Lower leg skin (tissue), 4 donors: ENCODE results near the gene HAGH. TPM values are rescaled to one million over a fixed set of nuclear protein-coding genes. Genes with fewer than 3 reads are reported as not detected.

Experiments used
- DNase-seq, 2 donors: peaks; one replicate each; pipeline ENCODE4 v3.0.0-alpha.2; 2019; ENCODE audit warnings: low spot score in 2 of 2
- H3K4me3 ChIP-seq: fragments of 200-600 bp; sonication (generic); 2 replicates; pipeline ENCODE4 v1.5.1; 2017; ENCODE audit warnings: mild to moderate bottlenecking, low read depth; ENCODE audit not compliant: poor library complexity, severe bottlenecking
- CTCF ChIP-seq, 3 donors: fragments of 450-650 bp; IDR thresholded peaks; one replicate each; pipeline ENCODE4 v1.5.1; 2016; ENCODE audit warnings: antibody characterized with exemption in 3 of 3, mild to moderate bottlenecking in 3 of 3, moderate library complexity in 2 of 3
- POLR2A ChIP-seq, 2 donors: fragments of 450-650 bp; IDR thresholded peaks; one replicate each; pipeline ENCODE4 v1.6.1; 2016 to 2017; ENCODE audit warnings: antibody characterized with exemption in 2 of 2, mild to moderate bottlenecking in 1 of 2, moderate library complexity in 1 of 2
- WGBS, 2 donors: methylation state at CpG; one replicate each; pipeline ENCODE4 v1.1.5; 2018; 5-methylcytosine and 5-hydroxymethylcytosine counted together
- intact Hi-C: fragments of 100-400 bp; cut with DNase I; formaldehyde crosslinking; loops from one replicate; pipeline ENCODE4 v1.15.0; 2023; ENCODE audit warnings: low total_unique reads
- total RNA-seq, 4 donors: library from RNA; depleted of rRNA; stranded (reverse); fragments of >200 nt; gene quantifications; one replicate each; pipeline ENCODE4 v1.1.0, GENCODE V29; 2016

HAGH gene
- total RNA-seq, 4 donors from 2014 or later: 57.8 to 104 (median 89.0) TPM

- TF ChIP-seq POLR2A (IDR thresholded peaks at IDR 0.05) (no peak), CTCF (IDR thresholded peaks at IDR 0.05) (no peak)
- 87 to 89% methylated on average over 29 to 38 of the region's 51 CpGs for WGBS, 2 donors
- intact Hi-C loops: no loop called here
- no peak overlapping the region for H3K4me3 ChIP-seq
- peak in 1 of 2 donors; percentile 80 for DNase-seq
Measured at GRCh38 chr16:1786242-1787055, 40.2 kb downstream of the HAGH start.

GRCh38 chr16:1785846-1786170 is 40.8 kb downstream of the HAGH start:
- H3K4me3 ChIP-seq: no peak overlapping the region
- no peak for TF ChIP-seq CTCF (IDR thresholded peaks at IDR 0.05)
- no peak for TF ChIP-seq POLR2A (IDR thresholded peaks at IDR 0.05)
- intact Hi-C loops: no loop called here
- WGBS, 2 donors: 90 to 93% methylated on average over 12 to 14 of the region's 14 CpGs
- DNase-seq: no peak

GRCh38 chr16:1784977-1785845 is 41.4 kb downstream of the HAGH start:
- intact Hi-C loops: no loop called here
- DNase-seq: no peak
- 79 to 84% methylated on average over 26 of the region's 26 CpGs for WGBS, 2 donors

GRCh38 chr16:1782408-1783264 is 44.0 kb downstream of the HAGH start, which contains the start of the genes NUBP2 and SPSB3:
Gene NUBP2 (plus strand): TSS chr16:1782960. CDS start chr16:1783021, 61 bp downstream.
Gene SPSB3 (minus strand): TSS chr16:1782571. CDS start chr16:1781483, 1,088 bp downstream.
- 0 to 1% methylated on average over 40 to 96 of the region's 102 CpGs for WGBS, 2 donors
- DNase-seq: peak; percentile 100
- intact Hi-C loops: no loop called here
- peak within 1 kb of the TSS; percentile 86 for H3K4me3 ChIP-seq
- TF ChIP-seq CTCF (IDR thresholded peaks at IDR 0.05): no peak
- TF ChIP-seq POLR2A (IDR thresholded peaks at IDR 0.05): no peak

More at GRCh38 chr16:1784977-1785845, 41.4 kb downstream of the HAGH start:
- H3K4me3 ChIP-seq: no peak overlapping the region
- TF ChIP-seq POLR2A (IDR thresholded peaks at IDR 0.05): no peak
- no peak for TF ChIP-seq CTCF (IDR thresholded peaks at IDR 0.05)

- DNase-seq: no peak
- TF ChIP-seq POLR2A (IDR thresholded peaks at IDR 0.05): no peak
- TF ChIP-seq CTCF (IDR thresholded peaks at IDR 0.05): no peak
- intact Hi-C loops: no loop called here
- WGBS, 2 donors: 1% methylated on average over 30 to 47 of the region's 70 CpGs
- peak overlapping the region; percentile 59 for H3K4me3 ChIP-seq
Measured at GRCh38 chr16:1781758-1782407, 44.7 kb downstream of the HAGH start.
